HG02571 (cell line): ENCODE data around the gene CD180.

Experiments used
- ATAC-seq: cut with Tn5 transposase; IDR thresholded peaks from one replicate; pipeline ENCODE4 v1.9.1; 2021; ENCODE audit warnings: mild to moderate bottlenecking, moderate library complexity; ENCODE audit not compliant: unreplicated experiment

The CD180 gene

DNA sequence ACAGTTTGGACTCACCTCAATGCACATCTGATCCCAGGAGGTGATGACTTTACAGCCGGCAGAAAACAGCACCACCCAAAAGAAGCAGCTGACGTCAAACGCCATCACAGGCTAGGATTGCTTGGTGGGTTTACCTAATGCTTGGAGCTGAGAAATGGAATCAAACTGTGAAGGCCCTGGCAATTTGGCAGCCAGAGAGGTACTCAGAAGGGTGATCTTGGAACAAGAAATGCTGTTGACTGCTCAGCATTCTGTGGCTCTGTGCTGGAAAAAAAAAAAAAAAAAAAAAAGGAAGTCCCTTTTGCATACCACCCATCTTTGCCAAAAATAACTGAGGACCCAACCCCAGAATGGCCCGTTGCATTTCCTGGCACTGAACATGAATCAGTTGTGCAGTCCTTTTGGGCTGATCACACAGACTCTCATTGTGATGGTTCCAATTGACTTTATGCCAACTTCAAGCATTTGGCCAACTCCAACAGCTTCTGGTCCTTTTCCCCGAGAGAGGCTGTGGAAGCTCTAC is at the start of gene CD180:
Gene CD180, minus strand, starts transcription at position 263 of the 523 bp plus-strand sequence. Its CDS starts 158 bp downstream, at position 105.
- ATAC-seq: no peak

GRCh38 chr5:67246108-67246507 is 49.5 kb upstream of the CD180 start:
- ATAC-seq: no peak

GRCh38 chr5:67245259-67245846 is 48.8 kb upstream of the CD180 start:
- ATAC-seq: no peak

GRCh38 chr5:67244345-67244793 is 47.8 kb upstream of the CD180 start:
- ATAC-seq: no peak

GRCh38 chr5:67243944-67244343 is 47.3 kb upstream of the CD180 start:
- no peak for ATAC-seq

DNA sequence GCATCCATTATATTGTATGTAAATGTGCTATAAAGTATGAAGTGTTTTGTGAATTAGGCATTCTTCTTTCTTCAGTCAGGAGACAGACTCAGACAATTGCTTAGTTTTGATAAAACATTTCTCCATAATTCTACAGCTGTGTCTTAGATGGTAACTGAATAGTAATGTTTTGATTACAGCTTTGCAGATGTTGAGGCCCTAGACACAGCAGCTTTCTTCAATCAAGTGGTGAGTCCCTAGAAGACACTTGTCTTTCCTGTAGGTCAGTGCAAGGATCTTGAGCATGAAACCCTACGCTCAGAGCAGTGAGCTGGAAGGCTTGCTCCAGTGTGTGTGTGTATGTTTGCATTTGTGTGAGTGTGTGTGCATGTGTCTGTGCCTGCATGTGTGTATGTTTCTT is 46.8 kb upstream of the CD180 start:
- no peak for ATAC-seq

GRCh38 chr5:67241326-67241725 is 44.7 kb upstream of the CD180 start:
- ATAC-seq: no peak

GRCh38 chr5:67240846-67241245 is 44.2 kb upstream of the CD180 start:
- ATAC-seq: no peak

- ATAC-seq: no peak
Observed at GRCh38 chr5:67240065-67240464, 43.5 kb upstream of the CD180 start.

DNA sequence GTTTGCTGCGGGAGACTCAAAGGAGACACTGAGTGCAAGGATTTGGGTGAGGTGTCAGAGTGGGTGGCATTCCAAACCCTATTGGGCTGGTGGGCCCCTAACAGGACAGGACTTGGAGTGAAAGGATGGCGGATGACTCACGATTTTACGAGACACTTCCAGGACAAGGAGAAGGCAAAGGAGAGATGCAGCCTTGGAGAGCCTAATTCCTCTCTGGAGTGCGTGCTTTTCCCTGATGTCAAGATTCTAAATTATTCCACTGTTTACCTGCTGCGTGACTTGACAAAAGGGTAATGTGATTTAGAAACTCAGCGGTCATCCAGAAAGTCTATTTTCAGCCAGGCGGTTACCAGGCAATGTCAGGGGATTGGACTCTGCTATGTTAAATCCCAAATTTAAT is 41.6 kb upstream of the CD180 start:
- no peak for ATAC-seq

DNA sequence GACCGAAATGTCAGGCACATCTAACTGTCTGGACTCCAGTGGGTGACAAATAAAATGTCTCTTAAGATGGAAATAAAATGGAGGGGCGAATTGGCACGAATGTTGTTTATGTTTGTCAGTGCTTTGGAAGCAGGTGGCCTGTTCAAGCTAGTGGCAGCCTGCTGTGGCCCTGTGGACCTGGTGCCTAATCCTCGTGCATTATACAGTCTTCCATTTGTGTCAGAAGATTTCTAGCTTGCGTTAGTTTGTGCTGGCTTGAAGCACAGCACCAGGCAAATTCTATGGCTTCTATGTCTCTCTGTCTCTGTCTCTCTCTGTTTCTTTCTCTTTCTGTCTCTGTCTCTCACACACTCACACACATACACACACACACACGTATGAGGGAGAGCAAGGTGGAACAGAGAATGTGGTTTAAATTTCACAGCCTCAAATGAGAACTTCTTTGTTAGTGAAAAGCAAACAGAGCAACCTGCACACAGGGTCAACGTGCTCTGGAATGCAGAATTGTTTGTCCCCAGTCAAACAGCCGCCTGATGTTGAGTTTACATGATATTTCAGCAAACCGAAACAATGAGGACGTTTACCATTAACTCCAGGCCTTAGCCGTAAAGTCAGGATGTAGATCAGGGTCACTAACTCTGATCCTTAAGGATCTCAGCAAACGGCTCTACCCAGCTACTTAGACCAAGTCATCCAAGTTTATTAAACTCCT is 39.0 kb upstream of the CD180 start:
- no peak for ATAC-seq

- ATAC-seq: no peak
Observed at GRCh38 chr5:67234671-67235176, 38.1 kb upstream of the CD180 start.

DNA sequence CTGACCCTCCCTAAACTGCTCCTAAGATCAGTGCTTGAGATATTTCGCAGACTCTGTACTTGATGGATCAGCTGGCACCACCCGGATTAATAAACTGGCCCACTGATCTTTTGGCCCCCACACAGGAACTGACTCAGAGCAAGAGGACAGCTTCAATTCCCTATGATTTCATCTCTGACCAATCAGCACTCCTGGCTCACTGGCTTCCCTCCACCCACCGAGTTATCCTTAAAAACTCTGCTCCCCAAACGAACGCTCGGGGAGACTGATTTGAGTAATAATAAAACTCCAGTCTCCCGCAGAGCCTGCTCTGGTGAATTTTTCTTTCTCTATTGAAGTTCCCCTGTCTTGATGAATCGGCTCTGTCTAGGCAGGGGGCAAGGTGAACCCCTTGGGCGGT is 36.5 kb upstream of the CD180 start:
- ATAC-seq: no peak

DNA sequence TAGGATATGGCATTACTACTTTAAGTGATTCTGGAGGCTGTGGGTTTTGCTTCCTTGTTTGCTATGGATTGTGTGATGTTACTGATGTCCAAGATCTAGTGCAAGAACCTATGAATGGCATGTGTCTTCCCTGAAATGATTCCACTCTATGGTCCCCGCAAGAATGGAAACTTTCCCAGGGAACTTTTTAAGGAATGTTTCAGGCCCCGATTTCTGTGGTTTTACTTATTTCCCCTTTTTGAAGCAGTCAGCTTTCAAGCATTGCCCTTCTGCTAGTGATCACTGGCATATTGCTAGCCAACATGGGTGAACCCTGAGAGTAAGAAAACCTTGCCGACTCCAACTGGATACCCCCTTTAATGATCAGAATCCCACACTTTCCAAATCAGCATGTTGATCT is 26.6 kb upstream of the CD180 start:
- no peak for ATAC-seq

- peak; percentile 24 for ATAC-seq
Observed at GRCh38 chr5:67222243-67223025, 25.8 kb upstream of the CD180 start.

GRCh38 chr5:67221487-67222242 is 25.1 kb upstream of the CD180 start:
- peak; percentile 77 for ATAC-seq

DNA sequence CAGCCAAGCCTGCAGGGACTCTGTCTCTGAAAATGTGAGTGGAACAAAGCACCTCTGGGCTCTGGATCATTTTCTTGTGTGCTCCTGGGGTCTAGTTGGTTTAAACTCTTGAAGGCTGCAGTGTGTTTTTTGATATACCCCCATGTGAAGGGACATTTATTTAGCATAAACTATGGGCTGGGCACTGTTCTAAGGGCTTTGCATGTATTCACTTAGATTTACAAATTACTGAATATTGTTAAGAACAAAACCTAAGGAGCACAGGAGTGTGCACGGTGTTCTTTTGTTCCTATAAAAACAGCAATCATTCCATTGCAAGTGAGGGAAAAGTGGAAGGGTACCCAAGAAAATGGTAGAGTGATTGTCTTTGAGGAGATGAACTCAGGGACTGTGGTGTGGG is 20.0 kb upstream of the CD180 start:
- ATAC-seq: no peak

DNA sequence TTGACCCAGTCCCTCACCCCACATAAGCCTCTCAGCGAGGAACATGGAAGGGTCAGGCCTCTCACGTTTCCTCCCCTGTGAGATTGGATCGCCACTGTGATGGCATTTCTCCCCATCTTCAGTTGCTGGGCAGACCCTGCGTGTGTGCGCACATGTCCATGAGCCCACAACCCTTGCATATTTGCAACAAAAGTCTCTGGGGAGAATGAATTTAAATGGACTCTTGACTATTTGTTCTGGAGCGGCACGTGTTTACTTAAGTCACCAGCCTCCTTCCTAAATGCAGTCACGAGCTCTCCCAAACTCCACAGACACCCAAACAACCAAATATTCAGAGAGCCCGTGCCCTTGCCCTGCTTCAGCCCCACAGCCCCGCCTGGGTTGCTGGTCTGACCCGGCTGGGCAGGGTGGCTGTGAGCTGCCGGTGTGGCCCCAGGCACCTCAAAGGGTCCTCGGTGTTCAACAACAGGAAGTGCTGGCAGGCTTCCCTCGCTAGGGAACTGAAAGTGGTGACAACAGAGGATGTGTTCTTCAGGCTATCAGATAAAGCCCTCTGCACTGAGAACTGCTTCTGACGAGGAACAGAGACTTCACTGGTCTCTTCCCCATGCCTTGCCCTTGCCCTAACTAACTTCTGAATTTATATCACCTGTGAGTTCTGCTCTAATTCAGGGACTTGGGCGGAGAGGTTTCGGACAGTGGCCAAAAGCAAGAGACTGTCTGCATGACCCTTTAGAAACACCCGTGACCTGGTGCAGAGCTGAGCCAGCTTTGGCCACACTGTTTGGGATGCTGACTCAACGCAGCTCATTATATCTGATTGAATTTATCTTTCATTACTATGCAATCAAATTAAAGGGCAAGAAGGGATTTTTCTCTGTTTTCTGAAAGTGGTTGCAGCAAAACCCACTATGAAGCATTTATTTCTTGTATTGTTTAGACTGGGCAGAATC is 19.2 kb upstream of the CD180 start:
- ATAC-seq: peak; percentile 100

DNA sequence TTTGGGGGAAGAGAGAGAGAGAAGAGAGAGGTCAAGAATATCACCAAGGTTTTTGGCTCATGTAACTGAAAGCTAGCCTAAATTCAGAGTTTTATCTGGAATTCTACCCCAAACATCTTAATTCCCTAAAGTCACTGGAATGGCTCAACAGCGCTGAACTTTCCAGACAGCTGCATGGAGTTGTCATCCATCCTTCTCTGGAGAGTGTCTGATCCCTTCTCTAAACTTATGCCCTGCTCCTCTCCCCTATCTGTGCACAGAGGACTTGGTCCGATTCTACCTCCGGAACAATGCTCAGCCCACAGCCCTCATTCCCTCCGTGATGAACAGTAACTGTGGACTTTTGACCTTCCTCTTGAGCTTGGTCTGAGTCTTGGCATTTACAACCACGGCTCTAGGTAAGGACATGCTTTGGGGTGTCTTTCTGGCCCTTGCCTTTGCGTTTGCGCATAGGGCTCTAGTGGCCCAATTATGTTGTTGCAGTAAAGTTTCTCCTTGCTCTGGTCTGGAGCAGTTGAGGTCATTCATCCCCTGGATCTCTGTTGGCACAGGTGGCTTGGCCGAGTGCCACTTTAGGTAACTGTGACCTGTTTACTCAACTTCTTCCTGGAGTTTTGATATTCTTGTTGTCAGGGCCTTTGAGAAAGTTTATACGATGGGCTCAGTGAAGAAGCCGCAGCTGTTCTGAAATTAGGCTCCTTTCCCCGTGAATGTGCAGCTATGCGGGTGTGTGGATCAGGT is 18.3 kb upstream of the CD180 start:
- ATAC-seq: no peak
